Measurements from ENCODE around the gene VTI1A. TPM values are rescaled to one million over a fixed set of nuclear protein-coding genes. Genes with fewer than 3 reads are reported as not detected.

VTI1A gene
- total and polyA plus RNA-seq, 2 of the 13 experiments (the other 11 are each of a cell fraction or from before 2014, with no cell fraction given) = 11.7 to 32.7 TPM

- TF ChIP-seq ZNF512B (CRISPR knock-in tag; IDR thresholded peaks at IDR 0.05; ENCODE audit: borderline replicate concordance) = no peak
- no peak for TF ChIP-seq ZBTB14 (CRISPR knock-in tag; IDR thresholded peaks at IDR 0.05)
- TF ChIP-seq HNRNPL (IDR thresholded peaks at IDR 0.05; ENCODE audit: low read depth, low read length) = no peak
- no peak for TF ChIP-seq CENPX (CRISPR knock-in tag; IDR thresholded peaks at IDR 0.05)
- no peak for TF ChIP-seq ZNF678 (CRISPR knock-in tag; IDR thresholded peaks at IDR 0.05)
- no peak for TF ChIP-seq ZNF83 (CRISPR knock-in tag; IDR thresholded peaks at IDR 0.05; ENCODE audit: borderline replicate concordance)
- no peak for TF ChIP-seq MXI1 (IDR thresholded peaks at IDR 0.05; ENCODE audit: borderline replicate concordance, low read depth, low read length)
- no peak for TF ChIP-seq ZNF577 (CRISPR knock-in tag; IDR thresholded peaks at IDR 0.05; ENCODE audit: borderline replicate concordance, low read depth)
- no peak for TF ChIP-seq FOXC1 (CRISPR knock-in tag; IDR thresholded peaks at IDR 0.05; ENCODE audit: borderline replicate concordance)
- no peak for TF ChIP-seq CBFB (CRISPR knock-in tag; IDR thresholded peaks at IDR 0.05)
- TF ChIP-seq ZFP82 (CRISPR knock-in tag; IDR thresholded peaks at IDR 0.05; ENCODE audit: borderline replicate concordance) = no peak
- TF ChIP-seq FOXM1 (CRISPR knock-in tag; IDR thresholded peaks at IDR 0.05) = no peak
- TF ChIP-seq ZNF18 (CRISPR knock-in tag; IDR thresholded peaks at IDR 0.05; ENCODE audit: insufficient replicate concordance) = no peak
- no peak for TF ChIP-seq XRCC5 (optimal IDR thresholded peaks at IDR 0.05; ENCODE audit: low read length)
- TF ChIP-seq ETV5 (CRISPR knock-in tag; IDR thresholded peaks at IDR 0.05; ENCODE audit: borderline replicate concordance) = peak; percentile 62; the same call in 1 of the 2 replicates
- TF ChIP-seq ZSCAN12 (CRISPR knock-in tag; IDR thresholded peaks at IDR 0.05) = no peak
- no peak for TF ChIP-seq HIC2 (CRISPR knock-in tag; IDR thresholded peaks at IDR 0.05; ENCODE audit: low read depth)
- TF ChIP-seq SNAPC4 (CRISPR knock-in tag; IDR thresholded peaks at IDR 0.05) = no peak
These were observed 231.6 kb downstream of the VTI1A start (continued) for GRCh38 chr10:112678581-112678980.

Data from HepG2 (cell line).